Pancreas (tissue), 10 donors: ENCODE data around the gene LAMTOR1. TPM values are rescaled to one million over a fixed set of nuclear protein-coding genes. Genes with fewer than 3 reads are reported as not detected.

Source experiments
- ATAC-seq, 4 donors: fragments of 200-7000 bp; cut with Tn5 transposase; one replicate each; pipeline versions ENCODE4 v1.8.0 to v1.9.1; 2020; ENCODE audit warnings: mild to moderate bottlenecking in 4 of 4, moderate library complexity in 4 of 4
- DNase-seq, 6 donors: peaks; one replicate each; pipeline ENCODE4 v3.0.0-alpha.2; 2020
- FAIRE-seq: peaks from 2 replicates; lab custom pipeline; 2012; peaks lifted over from hg19 to GRCh38; lab: Jason Lieb, UNC
- H3K27ac ChIP-seq, 4 donors: fragments of 200-600 bp; sonication (generic); 1 replicate in 3 of 4; 2 replicates in 1 of 4; pipeline versions ENCODE4 v1.5.0 to v1.8.0; 2020
- H3K27me3 ChIP-seq, 4 donors: fragments of 200-600 bp; one replicate each; pipeline ENCODE4 v1.8.0; 2021
- H3K36me3 ChIP-seq, 3 donors: fragments of 200-600 bp; sonication (generic) in 1 of 3; one replicate each; pipeline versions ENCODE4 v1.5.0 to v1.8.0; 2020 to 2021
- H3K4me1 ChIP-seq, 3 donors: fragments of 200-600 bp; one replicate each; pipeline ENCODE4 v1.8.0; 2021
- H3K4me3 ChIP-seq, 4 donors: fragments of 200-600 bp; sonication (generic) in 2 of 4; one replicate each; pipeline versions ENCODE4 v1.5.0 to v1.8.0; 2020 to 2021
- H3K9me3 ChIP-seq, 4 donors: fragments of 200-600 bp; one replicate each; pipeline ENCODE4 v1.8.0; 2021
- WGBS, 2 donors: extraction: QIAGEN DNeasy Blood & Tissue Kit; methylation state at CpG; one replicate each; pipeline ENCODE4 v1.1.7; 2013; 5-methylcytosine and 5-hydroxymethylcytosine counted together
- intact Hi-C, 3 donors: fragments of 100-400 bp; cut with DNase I; formaldehyde crosslinking; loops; one replicate each; pipeline versions ENCODE4 v1.11.1 to v1.14.2; 2022
- polyA plus RNA-seq, 2 donors: library from polyadenylated mRNA; stranded (reverse); fragments of 200-250 nt; gene quantifications; one replicate each; pipeline ENCODE4 v1.2.3, GENCODE V29; 2013
- total RNA-seq, 6 donors: library from RNA; stranded (reverse); fragmentation: NEBNext Ultra II Directional in 4 of 6; extraction: Animal tissue kit (Norgen Biotek cat#: 25700) in 4 of 6; gene quantifications; one replicate each; pipeline versions ENCODE4 v1.2.1 to v1.2.4, GENCODE V29; 2021 to 2023
- TF ChIP-seq, protein P1 (sequence below), 4 donors: fragments of 200-600 bp; sonication (generic) in 3 of 4; IDR thresholded peaks; one replicate each; pipeline versions ENCODE4 v1.5.0 to v1.8.0; 2021; ENCODE audit warnings: antibody characterized with exemption in 4 of 4
- donor health status: healthy with polysubstance abuse.
- donor health status: DM: no; HTN: no; CAD: no; lungs with moderate emphysema.
- donor health status: DM: no; HTN: no; CAD: no.
- donor health status: control.
- donor health status: control.
- donor health status: Bipolar disorder and iron deficiency.
- donor health status: DM: yes; HTN: yes; CAD: no.
- donor health status: DM: no; HTN: no; CAD: no.
- donor health status: DM: no; HTN: no; CAD: no.
- donor health status: DM: yes; HTN: yes; CAD: no.

LAMTOR1 gene
- total and polyA plus RNA-seq, 8 donors: 24.9 to 71.8 (median 35.5) TPM

DNA sequence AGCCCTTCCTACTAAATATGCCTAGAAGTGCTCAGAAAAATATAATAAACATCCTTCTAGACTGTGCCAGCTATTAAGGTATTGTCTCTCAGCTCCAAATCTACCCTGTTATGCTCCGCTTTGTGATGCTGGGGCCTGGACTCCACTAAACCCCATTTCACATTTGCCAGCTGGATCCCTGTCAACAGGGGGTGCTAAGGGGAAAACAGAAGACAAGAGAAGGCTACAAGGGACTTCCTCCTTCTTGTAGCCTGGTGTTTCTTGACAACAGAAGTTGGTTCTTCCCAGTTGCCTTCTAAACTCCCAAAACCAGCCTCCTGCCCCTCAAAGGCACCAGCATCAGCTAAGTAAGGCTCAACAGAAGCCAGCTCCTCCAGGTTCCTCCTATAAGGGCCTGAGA lies 28.0 kb downstream of the LAMTOR1 start:
- Histone ChIP-seq H3K4me3 (no peak overlapping the region), H3K36me3 (no peaks in the 10 kb centered on the region), H3K27me3 (no peaks in the 10 kb centered on the region), H3K4me1 (peaks cover 2 to 4% (median 3%) of the 10 kb centered on the region in 3 donors), H3K9me3 (no peaks in the 10 kb centered on the region), H3K27ac (no peak overlapping the region)
- intact Hi-C loops: no loop called here
- 92 to 95% methylated on average over 1 of the region's 1 CpG for WGBS, 2 donors
- TF ChIP-seq, protein P1, sequence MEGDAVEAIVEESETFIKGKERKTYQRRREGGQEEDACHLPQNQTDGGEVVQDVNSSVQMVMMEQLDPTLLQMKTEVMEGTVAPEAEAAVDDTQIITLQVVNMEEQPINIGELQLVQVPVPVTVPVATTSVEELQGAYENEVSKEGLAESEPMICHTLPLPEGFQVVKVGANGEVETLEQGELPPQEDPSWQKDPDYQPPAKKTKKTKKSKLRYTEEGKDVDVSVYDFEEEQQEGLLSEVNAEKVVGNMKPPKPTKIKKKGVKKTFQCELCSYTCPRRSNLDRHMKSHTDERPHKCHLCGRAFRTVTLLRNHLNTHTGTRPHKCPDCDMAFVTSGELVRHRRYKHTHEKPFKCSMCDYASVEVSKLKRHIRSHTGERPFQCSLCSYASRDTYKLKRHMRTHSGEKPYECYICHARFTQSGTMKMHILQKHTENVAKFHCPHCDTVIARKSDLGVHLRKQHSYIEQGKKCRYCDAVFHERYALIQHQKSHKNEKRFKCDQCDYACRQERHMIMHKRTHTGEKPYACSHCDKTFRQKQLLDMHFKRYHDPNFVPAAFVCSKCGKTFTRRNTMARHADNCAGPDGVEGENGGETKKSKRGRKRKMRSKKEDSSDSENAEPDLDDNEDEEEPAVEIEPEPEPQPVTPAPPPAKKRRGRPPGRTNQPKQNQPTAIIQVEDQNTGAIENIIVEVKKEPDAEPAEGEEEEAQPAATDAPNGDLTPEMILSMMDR (IDR thresholded peaks at IDR 0.05): no peak
- FAIRE-seq (no peak), ATAC-seq (no peak), DNase-seq (no peak)

DNA sequence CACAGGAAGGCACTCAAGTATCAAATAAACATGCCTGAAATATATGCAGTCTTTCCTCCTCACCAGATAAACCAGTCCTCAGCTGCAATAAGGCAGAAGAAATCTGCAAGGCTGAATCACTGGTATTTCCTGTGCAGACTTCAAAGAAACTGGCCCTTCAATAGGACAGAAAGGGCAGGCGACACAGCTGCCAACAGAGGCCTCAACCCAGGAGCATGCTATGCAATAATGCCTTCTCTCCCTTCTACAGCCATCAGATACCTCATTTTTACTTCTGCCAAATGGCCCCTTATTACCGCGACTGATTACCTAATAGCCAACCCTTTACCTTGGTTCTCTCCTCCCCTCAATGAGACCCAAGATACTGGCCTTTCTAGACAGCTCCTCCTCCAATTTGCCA lies 30.7 kb downstream of the LAMTOR1 start:
- no peak for DNase-seq
- Histone ChIP-seq H3K27ac (no peak overlapping the region), H3K9me3 (no peaks in the 10 kb centered on the region), H3K4me1 (peaks cover 3 to 19% (median 4%) of the 10 kb centered on the region in 3 donors), H3K27me3 (no peaks in the 10 kb centered on the region), H3K4me3 (no peak overlapping the region), H3K36me3 (peaks cover 0 to 6% (median 0%) of the 10 kb centered on the region in 3 donors)
- ATAC-seq: no peak
- TF ChIP-seq, protein P1 (IDR thresholded peaks at IDR 0.05): no peak
- no peak for FAIRE-seq
- intact Hi-C loops: no loop called here
- 84 to 86% methylated on average over 3 of the region's 3 CpGs for WGBS, 2 donors

DNA sequence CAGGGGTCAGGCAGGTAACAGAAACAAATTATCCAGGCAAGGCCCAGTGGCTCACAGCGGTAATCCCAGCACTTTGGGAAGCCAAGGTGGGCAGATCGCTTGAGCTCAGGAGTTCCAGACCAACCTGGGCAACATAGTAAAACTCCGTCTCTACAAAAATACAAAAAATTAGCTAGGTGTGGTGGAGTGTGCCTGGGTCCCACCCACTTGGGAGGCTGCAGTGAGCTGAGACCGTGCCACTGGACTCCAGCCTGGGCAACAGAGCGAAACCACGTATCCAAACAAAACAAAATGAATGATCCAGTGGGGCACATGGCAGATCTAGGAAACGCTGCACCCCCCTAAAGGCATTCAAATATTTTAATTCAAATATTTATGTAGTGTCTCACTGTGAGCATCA lies 32.6 kb downstream of the LAMTOR1 start:
- TF ChIP-seq, protein P1 (IDR thresholded peaks at IDR 0.05): no peak
- no peak for FAIRE-seq
- Histone ChIP-seq H3K4me3 (no peak overlapping the region), H3K36me3 (peaks cover 0 to 6% (median 0%) of the 10 kb centered on the region in 3 donors), H3K27ac (peak overlapping the region; percentile 13 to 81 (median 60)), H3K9me3 (no peaks in the 10 kb centered on the region), H3K4me1 (peaks cover 3 to 24% (median 4%) of the 10 kb centered on the region in 3 donors), H3K27me3 (no peaks in the 10 kb centered on the region)
- no peak for DNase-seq
- no peak for ATAC-seq
- intact Hi-C loops: no loop called here
- 91 to 94% methylated on average over 7 of the region's 7 CpGs for WGBS, 2 donors

DNA sequence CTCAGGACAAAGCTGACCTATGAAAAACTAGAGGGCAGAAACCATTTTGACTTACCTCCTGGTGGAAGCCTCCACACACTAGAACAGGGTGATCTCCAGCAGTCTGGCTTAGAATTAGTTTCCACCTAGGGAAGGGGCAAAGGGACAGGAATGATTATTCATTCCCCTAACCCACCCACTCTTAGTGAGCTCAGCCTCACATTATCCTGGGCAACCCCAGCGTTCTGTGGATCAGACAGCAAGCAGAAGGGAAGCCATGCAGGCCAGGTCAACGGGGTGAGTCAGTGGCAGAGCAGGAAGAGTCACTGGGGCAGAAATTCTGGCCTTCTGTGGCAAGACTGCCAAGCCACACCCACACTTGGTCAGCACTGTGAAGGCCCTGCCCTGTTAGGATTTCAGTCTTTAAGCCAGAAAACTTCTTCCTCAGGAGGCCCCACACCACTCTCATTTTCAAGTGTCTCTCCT lies 33.3 kb downstream of the LAMTOR1 start:
- no peaks in the 10 kb centered on the region for H3K27me3 ChIP-seq
- peak; percentile 71 to 85 (median 80) for DNase-seq
- ATAC-seq: peak; percentile 99
- peak overlapping the region in 1 of 4 donors; percentile 11 for H3K4me3 ChIP-seq
- intact Hi-C loops: no loop called here
- 0 to 4% methylated on average over 2 of the region's 2 CpGs for WGBS, 2 donors
- peak overlapping the region; percentile 39 to 81 (median 60) for H3K27ac ChIP-seq
- H3K4me1 ChIP-seq: peaks cover 3 to 24% (median 4%) of the 10 kb centered on the region in 3 donors
- FAIRE-seq: no peak
- TF ChIP-seq, protein P1 (IDR thresholded peaks at IDR 0.05): no peak
- peaks cover 0 to 6% (median 0%) of the 10 kb centered on the region in 3 donors for H3K36me3 ChIP-seq
- H3K9me3 ChIP-seq: no peaks in the 10 kb centered on the region

DNA sequence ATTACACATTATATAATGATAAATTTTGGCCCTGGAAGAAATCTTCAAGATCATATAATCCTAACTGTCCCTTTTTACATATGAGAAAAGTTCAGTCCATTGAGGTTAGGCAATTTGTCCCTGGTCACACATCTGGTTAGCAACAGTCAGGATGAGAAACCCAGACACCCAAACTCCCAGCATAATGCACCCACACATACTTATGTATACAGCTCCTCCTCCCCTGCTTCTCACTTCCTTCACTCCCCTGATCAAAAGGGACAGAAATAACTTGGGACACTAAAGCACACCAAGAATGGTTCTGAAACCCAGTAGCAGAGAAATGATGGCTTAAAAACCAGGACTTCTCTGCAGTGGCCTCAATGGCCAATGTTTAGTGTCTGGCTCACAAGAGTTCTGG lies 33.9 kb downstream of the LAMTOR1 start:
- H3K27ac ChIP-seq: peak overlapping the region; percentile 39 to 81 (median 60)
- peak overlapping the region in 1 of 4 donors; percentile 11 for H3K4me3 ChIP-seq
- FAIRE-seq: no peak
- intact Hi-C loops: no loop called here
- ATAC-seq: peak; percentile 11 to 50 (median 26)
- peaks cover 3 to 24% (median 4%) of the 10 kb centered on the region in 3 donors for H3K4me1 ChIP-seq
- TF ChIP-seq, protein P1 (IDR thresholded peaks at IDR 0.05): no peak
- DNase-seq: no peak
- peaks cover 0 to 6% (median 0%) of the 10 kb centered on the region in 3 donors for H3K36me3 ChIP-seq
- no peaks in the 10 kb centered on the region for H3K9me3 ChIP-seq
- H3K27me3 ChIP-seq: no peaks in the 10 kb centered on the region
